SK-N-MC (cell line): Measurements from ENCODE around the gene RAB36.

Experiments used
- EZH2 ChIP-seq: fragments of 200-600 bp; sonication (generic); IDR thresholded peaks from one replicate; pipeline ENCODE4 v1.6.1; 2017; ENCODE audit warnings: antibody characterized with exemption
- FOXP2 ChIP-seq: optimal IDR thresholded peaks from 2 replicates; pipeline ENCODE3; 2011; ENCODE audit warnings: mild to moderate bottlenecking, moderate library complexity; ENCODE audit not compliant: insufficient read depth; ENCODE audit errors: extremely low read length, control extremely low read depth
- POLR2AphosphoS5 ChIP-seq: IDR thresholded peaks from 2 replicates; pipeline ENCODE4 v1.6.1; 2012; ENCODE audit warnings: mild to moderate bottlenecking, low read depth, low read length, borderline replicate concordance

DNA sequence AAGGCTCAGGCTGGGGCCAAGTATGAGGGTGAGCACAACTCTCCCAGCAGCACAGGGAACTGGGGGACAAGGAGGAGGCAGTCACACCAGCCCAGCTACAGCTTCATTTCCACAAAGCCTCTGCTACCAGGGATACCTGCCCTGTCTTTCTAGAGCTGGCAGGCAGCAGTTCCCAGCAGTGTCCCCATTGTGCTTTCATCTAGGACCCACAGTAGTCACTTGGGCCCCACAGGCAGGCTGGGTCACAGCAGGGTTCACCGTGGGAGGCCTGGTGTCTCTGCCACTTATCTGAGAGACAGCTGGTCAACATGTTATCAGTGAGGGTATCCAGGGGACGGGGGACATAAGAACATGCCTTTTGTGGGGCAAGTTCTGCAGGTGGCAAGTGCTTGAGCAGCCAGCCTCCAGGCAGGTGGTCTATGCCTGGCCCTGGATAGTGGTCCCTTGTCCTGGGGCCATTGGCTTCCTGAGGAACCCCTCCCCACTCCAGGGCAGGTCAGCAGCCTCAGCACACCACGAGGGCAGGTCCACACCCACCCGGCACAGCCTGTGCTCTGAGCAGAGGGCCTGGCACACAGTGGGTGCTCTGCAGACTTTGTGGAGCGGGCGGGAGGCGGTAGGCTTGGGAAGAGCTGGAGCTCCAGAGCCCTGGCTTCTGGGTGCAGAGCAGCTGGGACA, 45.0 kb upstream of the RAB36 start:
- TF ChIP-seq EZH2 (no peak), POLR2AphosphoS5 (no peak), FOXP2 (no peak)
